ENCODE measurements around the gene ARL15. TPM values are rescaled to one million over a fixed set of nuclear protein-coding genes. Genes with fewer than 3 reads are reported as not detected.

The ARL15 gene
- total and polyA plus RNA-seq, 2 of the 4 experiments (the other 2 are of a cell fraction): 7.3 to 19.2 TPM

GRCh38 chr5:53991942-53992341 lies 318.4 kb downstream of the ARL15 start:
- POLR2A ChIA-PET (ENCODE audit: unreplicated experiment): no interaction called here

More at GRCh38 chr5:53991942-53992341, 318.4 kb downstream of the ARL15 start:
- in situ Hi-C loops (cut with MboI; ENCODE audit: low sequenced_read_pairs): no loop called here
- no peak overlapping the region for H2AFZ ChIP-seq (replicated peaks; ENCODE audit: low read length, poor library complexity)
- H3K9me1 ChIP-seq (ENCODE audit: insufficient read depth, low read length): no peaks in the 10 kb centered on the region; the same call in 1 of the 2 replicates
- H3K9me3 ChIP-seq (ENCODE audit: control insufficient read depth, insufficient read depth, low read length): no peaks in the 10 kb centered on the region
- no peak overlapping the region for H2BK120ac ChIP-seq (ENCODE audit: low read depth, low read length)
- peaks cover 7% of the 10 kb centered on the region; the same call in 1 of the 2 replicates for H3K4me1 ChIP-seq (ENCODE audit: control insufficient read depth, insufficient read depth, low read length)
- WGBS, 2 experiments (ENCODE audit: extremely low coverage in 2 of 2, insufficient read length in 1 of 2): no CpG with 5 or more reads among the region's 4 CpGs
- no peak overlapping the region for H3K56ac ChIP-seq (ENCODE audit: extremely low read depth, insufficient read depth, low read length)
- no peak overlapping the region for H3K4me3 ChIP-seq (ENCODE audit: insufficient read depth, low read depth, low read length)
- no peak overlapping the region for H4K5ac ChIP-seq (ENCODE audit: low read depth, low read length)
- TF ChIP-seq CEBPB (IDR thresholded peaks at IDR 0.05; ENCODE audit: low read depth, low read length): no peak
- TF ChIP-seq BHLHE40 (IDR thresholded peaks at IDR 0.05; ENCODE audit: low read depth, low read length): no peak
- TF ChIP-seq RAD21 (IDR thresholded peaks at IDR 0.05; ENCODE audit: low read length): peak; percentile 34; the same call in 1 of the 2 replicates
- TF ChIP-seq CTCF (conservative IDR thresholded peaks at IDR 0.05; ENCODE audit: low read depth, low read length): peak; percentile 32; the same call in 1 of the 2 replicates
- intact Hi-C loops (cut with micrococcal nuclease): loop anchor here (10.0 kb wide), 2 partner anchors 223 to 507 kb away; partner anchors contain the start of gene FST
- no peaks in the 10 kb centered on the region for H3K27me3 ChIP-seq (ENCODE audit: control insufficient read depth, insufficient read depth, low read length)
- H2AK9ac ChIP-seq (replicated peaks; ENCODE audit: low read depth, low read length, poor library complexity): no peak overlapping the region
- CTCF ChIA-PET: no interaction called here
- H3K27ac ChIP-seq (ENCODE audit: insufficient read depth, low read length): no peak overlapping the region
- ATAC-seq (ENCODE audit: low read depth) (no peak), DNase-seq (no peak)
- no peak overlapping the region for H2BK20ac ChIP-seq (ENCODE audit: low read depth, low read length)
- H4K91ac ChIP-seq (ENCODE audit: insufficient read depth, low read depth, low read length): no peak overlapping the region
- H3K9ac ChIP-seq (ENCODE audit: low read depth, low read length): no peak overlapping the region
- no peak overlapping the region for H2BK15ac ChIP-seq (ENCODE audit: low read depth, low read length)
- H3K18ac ChIP-seq (ENCODE audit: low read depth, low read length): no peak overlapping the region
- BruUV-seq (replicated peaks): no TSS peak
- no peaks in the 10 kb centered on the region for H3K79me1 ChIP-seq (ENCODE audit: low read depth in 1 of 2, low read length in 2 of 2)
- no peak overlapping the region for H3K4ac ChIP-seq (ENCODE audit: low read depth, low read length)
- H2AK5ac ChIP-seq (ENCODE audit: low read depth, low read length): no peak overlapping the region
- no peaks in the 10 kb centered on the region for H3K36me3 ChIP-seq (ENCODE audit: control insufficient read depth, insufficient read depth, low read length)
- dilution Hi-C loops (cut with HindIII; ENCODE audit: low sequenced_read_pairs, unreplicated experiment): no loop called here
- H3K14ac ChIP-seq (replicated peaks; ENCODE audit: low read depth, low read length): no peak overlapping the region
- no peak overlapping the region for H3K4me2 ChIP-seq (ENCODE audit: low read depth, low read length)
- no peak overlapping the region for H3K23ac ChIP-seq (ENCODE audit: low read depth, low read length)
- no peak overlapping the region for H4K8ac ChIP-seq (ENCODE audit: low read depth in 2 of 2, low read length in 2 of 2)
- H4K20me1 ChIP-seq (ENCODE audit: insufficient read depth, low read length): no peaks in the 10 kb centered on the region
- no peak overlapping the region for H2BK5ac ChIP-seq (ENCODE audit: low read depth, low read length, poor library complexity, severe bottlenecking)
